Measurements from ENCODE around the gene MCF2L. TPM values are rescaled to one million over a fixed set of nuclear protein-coding genes. Genes with fewer than 3 reads are reported as not detected.

The MCF2L gene
- total and polyA plus RNA-seq, 12 donors = 29.6 to 99.8 (median 45.3) TPM

DNA sequence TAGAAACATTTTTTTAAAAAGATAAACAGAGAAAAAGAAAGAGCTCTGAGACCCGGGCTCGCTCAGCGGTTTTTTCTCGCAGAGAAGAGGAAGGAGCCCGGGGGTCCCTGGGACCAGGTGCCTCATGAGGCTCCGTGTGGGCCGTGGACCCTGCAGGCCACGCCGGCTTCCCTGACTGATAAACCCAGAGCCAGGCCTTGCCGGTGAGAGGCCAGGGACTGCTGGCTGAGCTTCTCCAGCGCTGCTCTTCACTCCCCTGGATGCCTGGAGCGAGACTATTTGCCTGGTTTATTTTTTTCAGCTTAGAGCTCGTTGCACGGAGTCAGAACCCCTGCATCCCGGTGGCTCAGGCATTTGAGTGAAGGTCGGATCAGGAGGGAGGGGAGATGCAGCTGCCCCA, 83.2 kb downstream of the MCF2L start:
- Histone ChIP-seq H3K9me3 (no peaks in the 10 kb centered on the region), H3K36me3 (peaks cover 0 to 18% (median 0%) of the 10 kb centered on the region in 9 donors), H3K27me3 (peaks cover 0 to 9% (median 5%) of the 10 kb centered on the region in 7 donors), H3K4me1 (peaks cover 4 to 44% (median 14%) of the 10 kb centered on the region in 9 donors), H3K4me3 (no peak overlapping the region), H3K27ac (no peak overlapping the region)
- ATAC-seq = no peak
- peak in 1 of 2 donors; percentile 2 for DNase-seq
- intact Hi-C loops (cut with DNase I) = no loop called here
- TF ChIP-seq, protein P1, sequence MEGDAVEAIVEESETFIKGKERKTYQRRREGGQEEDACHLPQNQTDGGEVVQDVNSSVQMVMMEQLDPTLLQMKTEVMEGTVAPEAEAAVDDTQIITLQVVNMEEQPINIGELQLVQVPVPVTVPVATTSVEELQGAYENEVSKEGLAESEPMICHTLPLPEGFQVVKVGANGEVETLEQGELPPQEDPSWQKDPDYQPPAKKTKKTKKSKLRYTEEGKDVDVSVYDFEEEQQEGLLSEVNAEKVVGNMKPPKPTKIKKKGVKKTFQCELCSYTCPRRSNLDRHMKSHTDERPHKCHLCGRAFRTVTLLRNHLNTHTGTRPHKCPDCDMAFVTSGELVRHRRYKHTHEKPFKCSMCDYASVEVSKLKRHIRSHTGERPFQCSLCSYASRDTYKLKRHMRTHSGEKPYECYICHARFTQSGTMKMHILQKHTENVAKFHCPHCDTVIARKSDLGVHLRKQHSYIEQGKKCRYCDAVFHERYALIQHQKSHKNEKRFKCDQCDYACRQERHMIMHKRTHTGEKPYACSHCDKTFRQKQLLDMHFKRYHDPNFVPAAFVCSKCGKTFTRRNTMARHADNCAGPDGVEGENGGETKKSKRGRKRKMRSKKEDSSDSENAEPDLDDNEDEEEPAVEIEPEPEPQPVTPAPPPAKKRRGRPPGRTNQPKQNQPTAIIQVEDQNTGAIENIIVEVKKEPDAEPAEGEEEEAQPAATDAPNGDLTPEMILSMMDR (IDR thresholded peaks at IDR 0.05) = no peak
- WGBS, 2 donors = 81 to 82% methylated on average over 16 of the region's 16 CpGs

DNA sequence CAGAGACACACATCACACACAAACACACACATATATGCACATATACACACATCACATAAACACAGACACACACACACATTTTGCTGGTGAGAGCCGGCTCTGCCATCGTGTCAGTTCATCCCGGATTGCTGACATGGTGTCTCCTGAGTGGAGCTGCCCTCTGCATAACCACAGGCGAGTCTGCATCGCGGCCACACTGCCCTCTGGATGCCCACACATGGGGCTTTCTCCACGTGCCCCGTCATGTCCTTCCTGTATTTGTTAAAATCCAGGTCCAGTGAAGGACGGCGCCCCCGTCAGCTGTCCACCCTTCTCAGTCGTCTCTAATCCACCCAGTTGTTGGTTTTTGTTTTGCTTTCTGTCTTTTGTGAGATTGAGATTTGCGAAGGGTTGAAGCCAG, 84.0 kb downstream of the MCF2L start:
- no peak overlapping the region for H3K27ac ChIP-seq
- no peaks in the 10 kb centered on the region for H3K9me3 ChIP-seq
- peaks cover 0 to 15% (median 0%) of the 10 kb centered on the region in 9 donors for H3K36me3 ChIP-seq
- peak in 1 of 8 donors; percentile 13 for ATAC-seq
- peaks cover 0 to 9% (median 5%) of the 10 kb centered on the region in 7 donors for H3K27me3 ChIP-seq
- WGBS, 2 donors = 75 to 86% methylated on average over 13 of the region's 13 CpGs
- DNase-seq = peak in 1 of 2 donors; percentile 16
- H3K4me3 ChIP-seq = no peak overlapping the region
- intact Hi-C loops (cut with DNase I) = no loop called here
- TF ChIP-seq, protein P1 (IDR thresholded peaks at IDR 0.05) = no peak
- peaks cover 4 to 44% (median 14%) of the 10 kb centered on the region in 9 donors for H3K4me1 ChIP-seq

DNA sequence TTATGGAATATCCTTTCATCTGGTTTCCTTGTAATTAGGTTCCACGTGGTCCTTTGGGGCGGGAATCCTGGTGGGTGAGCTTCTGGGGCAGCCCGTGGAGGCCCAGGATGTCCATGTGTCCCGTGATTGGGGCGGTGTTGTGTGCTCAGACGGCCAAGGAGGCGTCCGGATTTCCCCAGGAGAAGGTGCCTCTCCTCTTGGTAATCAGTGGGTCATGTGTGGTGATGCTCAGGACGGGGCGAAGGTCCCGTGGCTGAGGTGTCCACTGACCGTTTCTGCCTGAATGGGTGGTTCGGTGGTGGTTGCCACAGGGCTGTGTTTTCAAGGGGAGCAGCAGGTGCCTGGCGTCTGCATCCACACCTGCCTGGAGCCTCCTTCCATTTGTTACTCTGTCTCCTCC, 84.4 kb downstream of the MCF2L start:
- ATAC-seq (no peak), DNase-seq (peak in 1 of 2 donors; percentile 3)
- H3K4me1 ChIP-seq = peaks cover 4 to 44% (median 14%) of the 10 kb centered on the region in 9 donors
- intact Hi-C loops (cut with DNase I) = no loop called here
- H3K36me3 ChIP-seq = peaks cover 0 to 15% (median 0%) of the 10 kb centered on the region in 9 donors
- no peaks in the 10 kb centered on the region for H3K9me3 ChIP-seq
- TF ChIP-seq, protein P1 (IDR thresholded peaks at IDR 0.05) = no peak
- H3K27me3 ChIP-seq = peaks cover 0 to 9% (median 5%) of the 10 kb centered on the region in 7 donors
- no peak overlapping the region for H3K27ac ChIP-seq
- no peak overlapping the region for H3K4me3 ChIP-seq
- WGBS, 2 donors = 74 to 91% methylated on average over 14 of the region's 14 CpGs

GRCh38 chr13:113053801-113054604, 85.0 kb downstream of the MCF2L start:
- 69 to 84% methylated on average over 31 of the region's 31 CpGs for WGBS, 2 donors
- Histone ChIP-seq H3K27me3 (peaks cover 0 to 9% (median 5%) of the 10 kb centered on the region in 7 donors), H3K9me3 (no peaks in the 10 kb centered on the region), H3K36me3 (peaks cover 0 to 15% (median 0%) of the 10 kb centered on the region in 9 donors), H3K27ac (no peak overlapping the region), H3K4me1 (peaks cover 4 to 39% (median 11%) of the 10 kb centered on the region in 9 donors), H3K4me3 (no peak overlapping the region)
- DNase-seq (peak in 1 of 2 donors; percentile 8), ATAC-seq (no peak)
- TF ChIP-seq, protein P1 (IDR thresholded peaks at IDR 0.05) = no peak
- intact Hi-C loops (cut with DNase I) = no loop called here
